Endothelial cell of umbilical vein (primary cell): Measurements from ENCODE around the gene ATG7. TPM values are rescaled to one million over a fixed set of nuclear protein-coding genes. Genes with fewer than 3 reads are reported as not detected.

Source experiments
- BruUV-seq: library from RNA; stranded (reverse); fragments of 400-500 nt; replicated peaks from 2 replicates; lab custom pipeline; 2021; lab: Mats Ljungman, UMichigan
- CTCF ChIA-PET: fragments of 300-600, 350-600 bp; sonication (Branson Sonifier 250); formaldehyde crosslinking; loops from one replicate; lab custom pipeline; 2021; ENCODE audit warnings: antibody characterized with exemption, inconsistent platforms; lab: Charles Lee
- POLR2A ChIA-PET: fragments of 300-600, 350-600 bp; sonication (Branson Sonifier 250); formaldehyde crosslinking; loops from one replicate; lab custom pipeline; 2021; ENCODE audit warnings: antibody characterized with exemption, inconsistent platforms; lab: Charles Lee
- DNase-seq: peaks from one replicate; pipeline ENCODE4 v3.0.0-alpha.2; 2011; ENCODE audit warnings: low read depth, low spot score
- FAIRE-seq: peaks from 2 replicates; lab custom pipeline; 2011; peaks lifted over from hg19 to GRCh38; lab: Jason Lieb, UNC
- H2AFZ ChIP-seq: 2 replicates; pipeline ENCODE4 v1.6.0; 2012; ENCODE audit warnings: low read depth, low read length, control low read depth, inconsistent platforms
- H3K27ac ChIP-seq: 2 replicates; pipeline ENCODE4 v1.5.1; 2011; ENCODE audit warnings: low read depth, mild to moderate bottlenecking, control low read depth, low read length, moderate library complexity; ENCODE audit not compliant: insufficient read depth
- H3K27me3 ChIP-seq, 2 experiments: 2 replicates each; pipeline versions ENCODE4 v1.6.0 to v1.6.1; 2011; ENCODE audit warnings: low read length in 2 of 2, mixed read lengths in 1 of 2; ENCODE audit not compliant: control insufficient read depth in 2 of 2, insufficient read depth in 2 of 2
- H3K36me3 ChIP-seq, 2 experiments: 2 replicates in 1 of 2; 3 replicates in 1 of 2; pipeline ENCODE4 v1.5.1; 2011; ENCODE audit warnings: low read length in 2 of 2, mild to moderate bottlenecking in 1 of 2, moderate library complexity in 1 of 2; ENCODE audit not compliant: control insufficient read depth in 2 of 2, insufficient read depth in 2 of 2; ENCODE audit errors: extremely low read depth in 1 of 2
- H3K4me1 ChIP-seq: 3 replicates; pipeline ENCODE4 v1.5.1; 2011; ENCODE audit warnings: mild to moderate bottlenecking, low read length; ENCODE audit not compliant: control insufficient read depth, insufficient read depth; ENCODE audit errors: extremely low read depth
- H3K4me2 ChIP-seq: 2 replicates; pipeline ENCODE4 v1.6.1; 2011; ENCODE audit warnings: low read length, control low read depth, mixed read lengths; ENCODE audit not compliant: insufficient read depth
- H3K4me3 ChIP-seq, 3 experiments: fragments of 200-600 bp in 1 of 3; sonication (generic), shearing (Covaris generic) in 1 of 3; replicated peaks in 1 of 3; 2 replicates each; pipeline ENCODE4 v1.5.1; 2011 to 2016; ENCODE audit warnings: control low read depth in 3 of 3, low read length in 3 of 3, mild to moderate bottlenecking in 2 of 3, inconsistent platforms in 1 of 3, low read depth in 1 of 3, moderate library complexity in 1 of 3; ENCODE audit not compliant: insufficient read depth in 1 of 3
- H3K79me2 ChIP-seq: 2 replicates; pipeline ENCODE4 v1.6.0; 2012; ENCODE audit warnings: low read length, inconsistent platforms; ENCODE audit not compliant: control insufficient read depth, insufficient read depth
- H3K9ac ChIP-seq: replicated peaks from 2 replicates; pipeline ENCODE3; 2011; ENCODE audit warnings: low read length, control low read depth; ENCODE audit not compliant: insufficient read depth; ENCODE audit errors: extremely low read depth
- H3K9me1 ChIP-seq: replicated peaks from 3 replicates; pipeline ENCODE4 v1.6.0; 2011; ENCODE audit warnings: mild to moderate bottlenecking, low read length; ENCODE audit not compliant: control insufficient read depth, insufficient read depth; ENCODE audit errors: extremely low read depth
- H3K9me3 ChIP-seq: replicated peaks from 2 replicates; pipeline ENCODE4 v1.5.1; 2012; ENCODE audit warnings: low read length, inconsistent platforms; ENCODE audit not compliant: control insufficient read depth, insufficient read depth
- H4K20me1 ChIP-seq: replicated peaks from 2 replicates; pipeline ENCODE3; 2011; ENCODE audit warnings: mild to moderate bottlenecking, low read length; ENCODE audit not compliant: control insufficient read depth, insufficient read depth; ENCODE audit errors: extremely low read depth
- EZH2 ChIP-seq: IDR thresholded peaks from 2 replicates; pipeline ENCODE4 v1.6.1; 2012; ENCODE audit warnings: borderline replicate concordance, low read depth, mild to moderate bottlenecking, moderate library complexity, low read length, inconsistent platforms; ENCODE audit not compliant: severe bottlenecking
- FOS ChIP-seq: IDR thresholded peaks from 2 replicates; pipeline ENCODE4 v1.6.1; 2011; ENCODE audit warnings: mild to moderate bottlenecking, low read length, moderate library complexity, borderline replicate concordance; ENCODE audit not compliant: insufficient read depth
- GATA2 ChIP-seq: IDR thresholded peaks from 2 replicates; pipeline ENCODE4 v1.7.0; 2011; ENCODE audit warnings: low read depth, mild to moderate bottlenecking, moderate library complexity, mixed read lengths, low read length; ENCODE audit not compliant: insufficient read length, insufficient read depth
- JUN ChIP-seq: IDR thresholded peaks from 2 replicates; pipeline ENCODE4 v1.6.1; 2011; ENCODE audit warnings: borderline replicate concordance, low read depth; ENCODE audit not compliant: insufficient read length, insufficient read depth
- MYC ChIP-seq: IDR thresholded peaks from one replicate; pipeline ENCODE4 v1.6.1; 2011; ENCODE audit warnings: mild to moderate bottlenecking, low read depth, low read length
- POLR2AphosphoS5 ChIP-seq: IDR thresholded peaks from 2 replicates; pipeline ENCODE4 v1.6.1; 2012; ENCODE audit warnings: low read depth, mild to moderate bottlenecking, control low read depth, low read length, moderate library complexity; ENCODE audit not compliant: insufficient read depth
- dilution Hi-C: fragments of 300-500 bp; cut with MboI; formaldehyde crosslinking; loops from one replicate; pipeline ENCODE4 v1.15.0; 2019; ENCODE audit warnings: low sequenced_read_pairs; ENCODE audit not compliant: extremely low pct_ligation_motif_present
- intact Hi-C: fragments of 100-400 bp; cut with micrococcal nuclease; formaldehyde crosslinking; loops from one replicate; pipeline ENCODE4 v1.10.0; 2022
- polyA plus RNA-seq, 4 experiments: library from polyadenylated mRNA; depleted of rRNA in 3 of 4; stranded (reverse) in 3 of 4; unstranded in 1 of 4; fragments of >200 nt; gene quantifications; 2 replicates each; pipeline versions ENCODE4 v1.2.1 to v1.2.3, GENCODE V29; 2011 to 2012; ENCODE audit warnings: missing spikeins in 1 of 4
- total RNA-seq: library from RNA; stranded (reverse); gene quantifications from 2 replicates; pipeline ENCODE4 v1.2.3, GENCODE V29; 2021
- TF ChIP-seq, protein P1 (sequence below), 2 donors: IDR thresholded peaks; 1 replicate in 1 of 2; 2 replicates in 1 of 2; pipeline ENCODE4 v1.5.1; 2011; ENCODE audit warnings: low read length in 2 of 2, mild to moderate bottlenecking in 2 of 2, moderate library complexity in 2 of 2, control low read depth in 1 of 2, inconsistent platforms in 1 of 2, low read depth in 1 of 2; ENCODE audit not compliant: insufficient read depth in 1 of 2; ENCODE audit errors: extremely low read depth in 1 of 2

ATG7 gene
- total and polyA plus RNA-seq, 2 donors (not counting 3 experiments of a cell fraction or from before 2014, with no cell fraction given) = 30.8 to 48.3 TPM

DNA sequence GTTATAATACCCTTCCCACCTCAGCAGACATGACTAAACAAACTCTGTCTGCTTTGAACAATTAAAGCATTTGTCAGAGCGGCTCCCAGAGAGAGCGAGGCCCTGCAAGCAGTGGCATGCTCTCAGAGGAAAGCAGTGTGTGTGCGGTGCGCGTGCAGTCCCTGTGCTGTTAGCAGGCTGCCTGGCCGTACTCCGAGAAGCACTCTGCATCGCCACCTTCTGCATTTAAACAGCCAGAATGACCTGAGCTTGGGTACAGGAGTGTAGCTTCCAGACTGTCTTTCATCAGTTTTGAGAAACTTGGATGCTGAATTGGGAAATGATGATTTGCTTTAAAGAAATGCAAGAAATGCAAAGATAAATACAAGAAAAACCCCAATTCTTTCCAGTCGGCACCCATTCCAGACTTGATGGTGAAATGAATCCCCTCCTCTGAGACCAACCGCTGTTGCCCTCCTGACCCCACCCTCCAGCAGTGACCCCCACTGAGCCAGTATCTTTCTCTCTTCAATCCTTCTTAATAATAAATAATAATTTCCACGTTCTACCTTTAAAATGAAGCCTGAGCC lies 258.0 kb downstream of the ATG7 start:
- H3K79me2 ChIP-seq = no peaks in the 10 kb centered on the region
- no peak overlapping the region for H2AFZ ChIP-seq
- TF ChIP-seq MYC (no peak), JUN (no peak), POLR2AphosphoS5 (no peak), EZH2 (no peak), FOS (no peak), GATA2 (no peak)
- TF ChIP-seq, protein P1, sequence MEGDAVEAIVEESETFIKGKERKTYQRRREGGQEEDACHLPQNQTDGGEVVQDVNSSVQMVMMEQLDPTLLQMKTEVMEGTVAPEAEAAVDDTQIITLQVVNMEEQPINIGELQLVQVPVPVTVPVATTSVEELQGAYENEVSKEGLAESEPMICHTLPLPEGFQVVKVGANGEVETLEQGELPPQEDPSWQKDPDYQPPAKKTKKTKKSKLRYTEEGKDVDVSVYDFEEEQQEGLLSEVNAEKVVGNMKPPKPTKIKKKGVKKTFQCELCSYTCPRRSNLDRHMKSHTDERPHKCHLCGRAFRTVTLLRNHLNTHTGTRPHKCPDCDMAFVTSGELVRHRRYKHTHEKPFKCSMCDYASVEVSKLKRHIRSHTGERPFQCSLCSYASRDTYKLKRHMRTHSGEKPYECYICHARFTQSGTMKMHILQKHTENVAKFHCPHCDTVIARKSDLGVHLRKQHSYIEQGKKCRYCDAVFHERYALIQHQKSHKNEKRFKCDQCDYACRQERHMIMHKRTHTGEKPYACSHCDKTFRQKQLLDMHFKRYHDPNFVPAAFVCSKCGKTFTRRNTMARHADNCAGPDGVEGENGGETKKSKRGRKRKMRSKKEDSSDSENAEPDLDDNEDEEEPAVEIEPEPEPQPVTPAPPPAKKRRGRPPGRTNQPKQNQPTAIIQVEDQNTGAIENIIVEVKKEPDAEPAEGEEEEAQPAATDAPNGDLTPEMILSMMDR (IDR thresholded peaks at IDR 0.05; ENCODE audit: extremely low read depth in 1 of 2, insufficient read depth in 1 of 2, low read depth in 1 of 2, low read length in 2 of 2) = no peak
- H3K36me3 ChIP-seq = no peaks in the 10 kb centered on the region
- no peak overlapping the region for H3K9ac ChIP-seq
- no peaks in the 10 kb centered on the region for H3K4me1 ChIP-seq
- H3K27me3 ChIP-seq = no peaks in the 10 kb centered on the region
- BruUV-seq = no TSS peak
- intact Hi-C loops = no loop called here
- ChIA-PET POLR2A (no interaction called here), CTCF (no interaction called here)
- H3K9me1 ChIP-seq = no peaks in the 10 kb centered on the region
- H3K4me2 ChIP-seq = no peak overlapping the region
- DNase-seq (no peak), FAIRE-seq (no peak)
- H3K27ac ChIP-seq = no peak overlapping the region
- no peaks in the 10 kb centered on the region for H3K9me3 ChIP-seq
- no peaks in the 10 kb centered on the region for H4K20me1 ChIP-seq
- dilution Hi-C loops = no loop called here
- H3K4me3 ChIP-seq = no peak overlapping the region
